Erythroblast (primary cell): Measurements from ENCODE around the gene CSMD2.

Experiments used
- GATA1 ChIP-seq: IDR thresholded peaks from 2 replicates; pipeline ENCODE4 v1.6.1; 2011; ENCODE audit warnings: low read depth, mild to moderate bottlenecking, control low read depth, low read length, moderate library complexity
- POLR2A ChIP-seq: IDR thresholded peaks from 2 replicates; pipeline ENCODE4 v1.6.1; 2011; ENCODE audit warnings: mild to moderate bottlenecking, low read length

DNA sequence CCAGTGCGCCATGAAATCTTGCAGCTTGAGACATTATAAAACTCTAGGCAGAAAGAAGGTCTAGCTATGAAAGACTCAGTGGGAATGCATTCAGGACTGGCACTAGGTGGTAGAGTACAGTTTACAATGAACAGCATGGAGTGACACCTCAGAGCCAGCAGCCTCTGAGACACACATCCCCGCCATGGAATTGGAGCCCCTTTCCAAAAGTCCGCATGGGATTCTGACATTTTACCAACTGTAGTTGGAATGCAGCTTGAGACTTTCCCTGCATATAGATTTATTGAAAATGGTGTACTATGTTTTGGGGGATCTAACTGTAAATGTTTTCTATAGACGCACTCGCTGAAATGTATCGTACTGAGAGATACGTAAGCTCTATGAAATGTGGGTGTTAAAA, 576.3 kb downstream of the CSMD2 start:
- TF ChIP-seq POLR2A, result no peak
- TF ChIP-seq GATA1, result no peak
